Measurements from ENCODE around the gene FOSL1.

DNA sequence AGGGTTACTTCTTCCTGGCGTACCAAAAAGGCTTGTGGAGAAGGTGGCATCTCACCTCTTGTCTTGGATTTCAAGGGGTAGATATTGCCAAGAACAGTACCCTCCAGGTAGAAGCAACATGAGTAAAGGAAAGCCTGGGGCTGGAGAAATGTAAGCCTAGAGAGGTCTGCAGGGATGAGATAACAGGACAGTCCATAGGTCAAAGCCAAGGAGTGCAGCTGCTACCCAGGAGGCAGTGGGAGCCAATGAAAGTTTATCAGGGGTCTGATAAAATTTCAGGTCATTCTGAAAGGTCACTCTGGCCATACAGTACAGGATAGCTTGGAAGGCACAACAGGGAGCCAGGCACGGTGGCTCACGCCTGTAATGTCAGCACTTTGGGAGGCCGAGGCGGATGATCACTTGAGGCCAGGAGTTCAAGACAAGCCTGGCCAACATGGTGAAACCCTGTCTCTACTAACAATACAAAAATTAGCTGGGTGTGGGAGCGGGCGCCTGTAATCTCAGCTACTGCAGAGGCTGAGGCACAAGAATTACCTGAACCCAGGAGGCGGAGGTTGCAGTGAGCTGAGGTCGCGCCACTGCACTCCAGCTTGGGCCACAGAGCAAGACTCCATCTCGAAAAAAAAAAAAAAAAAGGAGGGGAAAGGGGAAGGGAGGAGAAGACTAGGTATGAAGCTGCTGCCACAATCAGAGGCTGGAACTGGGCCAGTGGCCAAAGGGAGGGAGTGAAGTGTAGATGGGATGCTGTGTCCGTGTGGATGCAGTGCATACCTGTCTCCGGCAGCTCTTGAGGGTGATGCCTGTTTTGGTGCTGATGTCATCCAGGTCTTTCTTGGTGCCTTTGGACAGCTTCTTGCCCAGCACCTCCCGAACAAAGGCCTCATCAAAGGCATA is 13.1 kb downstream of the FOSL1 start:
- no peak for TF ChIP-seq ESRRA (CRISPR knock-in tag; IDR thresholded peaks at IDR 0.05; ENCODE audit: borderline replicate concordance)
- TF ChIP-seq, protein P1, sequence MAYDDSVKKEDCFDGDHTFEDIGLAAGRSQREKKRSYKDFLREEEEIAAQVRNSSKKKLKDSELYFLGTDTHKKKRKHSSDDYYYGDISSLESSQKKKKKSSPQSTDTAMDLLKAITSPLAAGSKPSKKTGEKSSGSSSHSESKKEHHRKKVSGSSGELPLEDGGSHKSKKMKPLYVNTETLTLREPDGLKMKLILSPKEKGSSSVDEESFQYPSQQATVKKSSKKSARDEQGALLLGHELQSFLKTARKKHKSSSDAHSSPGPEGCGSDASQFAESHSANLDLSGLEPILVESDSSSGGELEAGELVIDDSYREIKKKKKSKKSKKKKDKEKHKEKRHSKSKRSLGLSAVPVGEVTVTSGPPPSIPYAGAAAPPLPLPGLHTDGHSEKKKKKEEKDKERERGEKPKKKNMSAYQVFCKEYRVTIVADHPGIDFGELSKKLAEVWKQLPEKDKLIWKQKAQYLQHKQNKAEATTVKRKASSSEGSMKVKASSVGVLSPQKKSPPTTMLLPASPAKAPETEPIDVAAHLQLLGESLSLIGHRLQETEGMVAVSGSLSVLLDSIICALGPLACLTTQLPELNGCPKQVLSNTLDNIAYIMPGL (CRISPR knock-in tag; IDR thresholded peaks at IDR 0.05): no peak
- TF ChIP-seq, protein P2, sequence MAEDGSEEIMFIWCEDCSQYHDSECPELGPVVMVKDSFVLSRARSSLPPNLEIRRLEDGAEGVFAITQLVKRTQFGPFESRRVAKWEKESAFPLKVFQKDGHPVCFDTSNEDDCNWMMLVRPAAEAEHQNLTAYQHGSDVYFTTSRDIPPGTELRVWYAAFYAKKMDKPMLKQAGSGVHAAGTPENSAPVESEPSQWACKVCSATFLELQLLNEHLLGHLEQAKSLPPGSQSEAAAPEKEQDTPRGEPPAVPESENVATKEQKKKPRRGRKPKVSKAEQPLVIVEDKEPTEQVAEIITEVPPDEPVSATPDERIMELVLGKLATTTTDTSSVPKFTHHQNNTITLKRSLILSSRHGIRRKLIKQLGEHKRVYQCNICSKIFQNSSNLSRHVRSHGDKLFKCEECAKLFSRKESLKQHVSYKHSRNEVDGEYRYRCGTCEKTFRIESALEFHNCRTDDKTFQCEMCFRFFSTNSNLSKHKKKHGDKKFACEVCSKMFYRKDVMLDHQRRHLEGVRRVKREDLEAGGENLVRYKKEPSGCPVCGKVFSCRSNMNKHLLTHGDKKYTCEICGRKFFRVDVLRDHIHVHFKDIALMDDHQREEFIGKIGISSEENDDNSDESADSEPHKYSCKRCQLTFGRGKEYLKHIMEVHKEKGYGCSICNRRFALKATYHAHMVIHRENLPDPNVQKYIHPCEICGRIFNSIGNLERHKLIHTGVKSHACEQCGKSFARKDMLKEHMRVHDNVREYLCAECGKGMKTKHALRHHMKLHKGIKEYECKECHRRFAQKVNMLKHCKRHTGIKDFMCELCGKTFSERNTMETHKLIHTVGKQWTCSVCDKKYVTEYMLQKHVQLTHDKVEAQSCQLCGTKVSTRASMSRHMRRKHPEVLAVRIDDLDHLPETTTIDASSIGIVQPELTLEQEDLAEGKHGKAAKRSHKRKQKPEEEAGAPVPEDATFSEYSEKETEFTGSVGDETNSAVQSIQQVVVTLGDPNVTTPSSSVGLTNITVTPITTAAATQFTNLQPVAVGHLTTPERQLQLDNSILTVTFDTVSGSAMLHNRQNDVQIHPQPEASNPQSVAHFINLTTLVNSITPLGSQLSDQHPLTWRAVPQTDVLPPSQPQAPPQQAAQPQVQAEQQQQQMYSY (CRISPR knock-in tag; IDR thresholded peaks at IDR 0.05): no peak
- TF ChIP-seq ZNF317 (CRISPR knock-in tag; IDR thresholded peaks at IDR 0.05; ENCODE audit: borderline replicate concordance, low read depth): no peak
- TF ChIP-seq, protein P3, sequence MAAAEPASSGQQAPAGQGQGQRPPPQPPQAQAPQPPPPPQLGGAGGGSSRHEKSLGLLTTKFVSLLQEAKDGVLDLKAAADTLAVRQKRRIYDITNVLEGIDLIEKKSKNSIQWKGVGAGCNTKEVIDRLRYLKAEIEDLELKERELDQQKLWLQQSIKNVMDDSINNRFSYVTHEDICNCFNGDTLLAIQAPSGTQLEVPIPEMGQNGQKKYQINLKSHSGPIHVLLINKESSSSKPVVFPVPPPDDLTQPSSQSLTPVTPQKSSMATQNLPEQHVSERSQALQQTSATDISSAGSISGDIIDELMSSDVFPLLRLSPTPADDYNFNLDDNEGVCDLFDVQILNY (CRISPR knock-in tag; IDR thresholded peaks at IDR 0.05): no peak
- TF ChIP-seq, protein P4, sequence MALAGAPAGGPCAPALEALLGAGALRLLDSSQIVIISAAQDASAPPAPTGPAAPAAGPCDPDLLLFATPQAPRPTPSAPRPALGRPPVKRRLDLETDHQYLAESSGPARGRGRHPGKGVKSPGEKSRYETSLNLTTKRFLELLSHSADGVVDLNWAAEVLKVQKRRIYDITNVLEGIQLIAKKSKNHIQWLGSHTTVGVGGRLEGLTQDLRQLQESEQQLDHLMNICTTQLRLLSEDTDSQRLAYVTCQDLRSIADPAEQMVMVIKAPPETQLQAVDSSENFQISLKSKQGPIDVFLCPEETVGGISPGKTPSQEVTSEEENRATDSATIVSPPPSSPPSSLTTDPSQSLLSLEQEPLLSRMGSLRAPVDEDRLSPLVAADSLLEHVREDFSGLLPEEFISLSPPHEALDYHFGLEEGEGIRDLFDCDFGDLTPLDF (CRISPR knock-in tag; IDR thresholded peaks at IDR 0.05): no peak
- no peak for TF ChIP-seq JUN (CRISPR knock-in tag; IDR thresholded peaks at IDR 0.05)
- TF ChIP-seq KAT7 (CRISPR knock-in tag; IDR thresholded peaks at IDR 0.05; ENCODE audit: borderline replicate concordance): no peak
- no peak for TF ChIP-seq ZNF138 (CRISPR knock-in tag; conservative IDR thresholded peaks at IDR 0.05)
